ENCODE data around the gene ACAT2.

The ACAT2 gene

GRCh38 chr6:159753081-159753872, 8.6 kb upstream of the ACAT2 start:
- no peak for DNase-seq (ENCODE audit: low read depth)
- TF ChIP-seq CTCF (IDR thresholded peaks at IDR 0.05; ENCODE audit: control insufficient read depth, insufficient read depth, low read depth, low read length, missing control alignments), result no peak
- H3K4me3 ChIP-seq (ENCODE audit: control insufficient read depth, low read depth, low read length), result no peak overlapping the region

GRCh38 chr6:159754401-159754800, 7.4 kb upstream of the ACAT2 start:
- DNase-seq (ENCODE audit: low read depth), result no peak
- no peak overlapping the region for H3K4me3 ChIP-seq (ENCODE audit: control insufficient read depth, low read depth, low read length)
- TF ChIP-seq CTCF (IDR thresholded peaks at IDR 0.05; ENCODE audit: control insufficient read depth, insufficient read depth, low read depth, low read length, missing control alignments), result no peak

GRCh38 chr6:159754959-159755914, 6.6 kb upstream of the ACAT2 start:
- no peak for TF ChIP-seq CTCF (IDR thresholded peaks at IDR 0.05; ENCODE audit: control insufficient read depth, insufficient read depth, low read depth, low read length, missing control alignments)

GRCh38 chr6:159756508-159756907, 5.3 kb upstream of the ACAT2 start:
- TF ChIP-seq CTCF (IDR thresholded peaks at IDR 0.05; ENCODE audit: control insufficient read depth, insufficient read depth, low read depth, low read length, missing control alignments), result no peak
- no peak for DNase-seq (ENCODE audit: low read depth)
- H3K4me3 ChIP-seq (ENCODE audit: control insufficient read depth, low read depth, low read length), result no peak overlapping the region

More at GRCh38 chr6:159754959-159755914, 6.6 kb upstream of the ACAT2 start:
- no peak for DNase-seq (ENCODE audit: low read depth)
- H3K4me3 ChIP-seq (ENCODE audit: control insufficient read depth, low read depth, low read length), result no peak overlapping the region

GRCh38 chr6:159758031-159759001, 3.5 kb upstream of the ACAT2 start:
- TF ChIP-seq CTCF (IDR thresholded peaks at IDR 0.05; ENCODE audit: control insufficient read depth, insufficient read depth, low read depth, low read length, missing control alignments), result peak; percentile 33
- no peak for DNase-seq (ENCODE audit: low read depth)
- H3K4me3 ChIP-seq (ENCODE audit: control insufficient read depth, low read depth, low read length), result no peak overlapping the region

- H3K4me3 ChIP-seq (ENCODE audit: control insufficient read depth, low read depth, low read length), result no peak overlapping the region
- DNase-seq (ENCODE audit: low read depth), result no peak
- no peak for TF ChIP-seq CTCF (IDR thresholded peaks at IDR 0.05; ENCODE audit: control insufficient read depth, insufficient read depth, low read depth, low read length, missing control alignments)
Measured at GRCh38 chr6:159759645-159760044, 2.2 kb upstream of the ACAT2 start.
